NCI-H69 (cell line): ENCODE measurements around the gene TRIM40.

Experiments
- DNase-seq: peaks from one replicate; lab custom pipeline; 2025; lab: John Stamatoyannopoulos, UW

TRIM40 gene, protein sequence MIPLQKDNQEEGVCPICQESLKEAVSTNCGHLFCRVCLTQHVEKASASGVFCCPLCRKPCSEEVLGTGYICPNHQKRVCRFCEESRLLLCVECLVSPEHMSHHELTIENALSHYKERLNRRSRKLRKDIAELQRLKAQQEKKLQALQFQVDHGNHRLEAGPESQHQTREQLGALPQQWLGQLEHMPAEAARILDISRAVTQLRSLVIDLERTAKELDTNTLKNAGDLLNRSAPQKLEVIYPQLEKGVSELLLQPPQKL

GRCh38 chr6:30135757-30136156 is at the start of gene TRIM40:
Gene TRIM40, plus strand, starts transcription at chr6:30136140. Its CDS starts 897 bp downstream, at chr6:30137037.
- no peak for DNase-seq

GRCh38 chr6:30087876-30088275 is 48.1 kb upstream of the TRIM40 start:
- no peak for DNase-seq

- DNase-seq = peak; percentile 81
These were observed 44.2 kb upstream of the TRIM40 start for GRCh38 chr6:30091577-30092381.

- no peak for DNase-seq
These were observed 42.9 kb upstream of the TRIM40 start for GRCh38 chr6:30092852-30093543.

GRCh38 chr6:30093951-30094661 is 41.8 kb upstream of the TRIM40 start:
- DNase-seq = no peak

DNA sequence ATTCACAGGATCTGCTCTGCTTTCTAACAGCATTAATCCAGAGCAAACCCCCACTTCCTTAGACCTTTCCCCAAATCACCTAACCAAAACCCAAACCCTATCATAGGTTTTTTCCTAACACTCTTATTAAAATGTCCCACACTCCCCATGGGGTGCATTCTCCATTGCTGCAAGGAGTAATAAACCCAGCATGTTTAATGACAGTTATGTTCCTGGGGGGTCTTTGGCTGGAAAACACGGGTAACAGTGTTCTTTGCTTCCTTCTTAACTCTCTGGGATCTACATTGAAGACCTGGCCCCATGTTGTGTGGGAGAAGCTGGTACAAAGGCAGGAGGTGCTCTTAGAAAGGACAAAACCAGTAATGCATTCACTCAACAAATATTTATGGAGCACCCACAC is 39.1 kb upstream of the TRIM40 start:
- DNase-seq = no peak

DNA sequence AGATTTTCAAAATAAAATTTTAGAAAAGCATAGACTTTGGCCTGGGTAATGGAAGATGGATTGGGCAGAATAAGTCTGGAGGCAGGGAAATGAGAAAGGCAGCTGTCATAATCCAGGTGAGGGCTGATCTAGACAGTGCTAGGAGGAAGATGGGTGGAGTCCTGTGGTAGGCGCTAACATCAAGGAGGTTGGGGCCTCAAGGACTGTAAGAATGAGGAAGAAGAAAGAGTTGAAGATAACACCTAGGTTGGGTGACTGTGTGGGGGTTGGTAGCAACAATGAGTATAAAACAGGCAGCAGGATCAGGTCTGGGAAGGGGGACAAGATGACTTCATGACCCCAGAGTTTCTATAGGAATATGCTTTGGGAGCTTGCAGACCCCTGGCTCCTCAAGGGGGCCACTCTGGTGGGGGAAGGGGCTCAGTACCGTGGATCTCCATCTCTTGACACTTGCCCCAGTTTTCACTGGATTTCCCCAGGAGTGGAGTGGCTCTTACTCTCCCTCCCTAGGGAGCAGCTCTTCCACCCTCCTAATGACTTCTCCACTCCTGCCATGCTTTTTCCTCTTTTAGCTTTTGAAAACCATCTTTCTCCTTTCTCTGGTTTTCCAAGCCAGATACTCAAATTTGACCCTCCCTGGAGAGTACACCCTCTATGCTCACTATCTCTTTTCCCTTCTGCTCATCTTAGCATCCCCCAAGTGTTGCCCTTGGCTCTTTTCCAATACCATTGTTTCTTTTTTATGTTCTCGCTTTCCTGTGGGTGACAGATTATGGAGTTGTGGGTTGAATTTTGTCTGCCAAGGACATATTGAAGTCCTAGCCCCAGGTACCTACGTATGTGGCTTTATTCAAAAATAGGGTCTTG is 37.8 kb upstream of the TRIM40 start:
- DNase-seq = no peak

- no peak for DNase-seq
These were observed 35.8 kb upstream of the TRIM40 start for GRCh38 chr6:30100154-30100553.

GRCh38 chr6:30100585-30101443 is 35.1 kb upstream of the TRIM40 start:
- DNase-seq = peak; percentile 71

- DNase-seq = peak; percentile 94
These were observed 34.2 kb upstream of the TRIM40 start for GRCh38 chr6:30101444-30102413.

DNA sequence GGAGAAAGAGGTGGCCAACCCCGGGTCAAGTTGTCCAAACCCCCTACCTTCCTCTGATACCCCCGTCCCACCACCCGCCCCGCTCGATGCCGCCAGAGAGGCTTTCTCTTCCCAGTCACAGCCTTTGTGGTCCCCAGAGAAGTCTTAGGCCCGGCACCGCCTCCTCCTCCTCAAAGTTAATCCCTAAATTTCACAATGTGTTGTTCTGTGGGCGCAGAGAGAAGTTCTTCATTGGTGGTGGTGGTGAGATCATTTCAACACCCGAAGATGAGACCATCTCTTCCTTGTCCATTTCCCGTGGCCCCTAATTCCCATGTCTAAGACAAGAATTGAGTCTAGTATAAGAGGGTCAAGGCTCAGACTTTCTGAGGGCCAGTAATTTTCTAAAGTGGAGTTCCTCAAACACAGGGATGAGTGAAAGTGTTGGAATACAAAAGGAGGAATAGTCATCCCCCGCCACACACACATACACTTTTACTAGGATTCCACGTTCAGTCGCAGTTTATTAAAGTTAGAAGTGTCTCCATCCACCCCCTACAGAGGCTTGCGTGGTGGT is 33.4 kb upstream of the TRIM40 start:
- DNase-seq = no peak

GRCh38 chr6:30102970-30103871 is 32.7 kb upstream of the TRIM40 start:
- peak; percentile 92 for DNase-seq

DNA sequence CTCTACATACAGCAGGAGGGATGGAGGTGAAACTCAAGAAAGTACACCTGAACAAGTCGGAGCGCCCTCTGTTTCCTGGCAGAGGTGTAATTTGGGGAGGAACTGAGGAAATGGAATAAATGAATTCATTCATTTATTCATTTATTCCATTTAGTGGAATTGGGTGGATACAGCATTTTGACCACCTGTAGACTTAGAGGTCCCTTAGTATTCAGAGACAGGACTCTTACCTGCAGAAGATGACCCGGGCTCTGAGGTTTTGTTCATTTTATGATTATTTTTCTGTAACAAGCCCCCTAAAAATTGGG is 32.1 kb upstream of the TRIM40 start:
- DNase-seq = no peak

- DNase-seq = no peak
These were observed 31.3 kb upstream of the TRIM40 start for GRCh38 chr6:30104661-30105060.

GRCh38 chr6:30111266-30111856 is 24.6 kb upstream of the TRIM40 start:
- DNase-seq = no peak

GRCh38 chr6:30112402-30112994 is 23.4 kb upstream of the TRIM40 start:
- no peak for DNase-seq
